H54 (cell line): Measurements from ENCODE around the gene SDR39U1.

ENCODE experiments used
- DNase-seq: peaks from one replicate; pipeline ENCODE4 v3.0.0; 2011; ENCODE audit warnings: low spot score, mixed read lengths; ENCODE audit not compliant: insufficient read length
- FAIRE-seq: peaks from 3 replicates; lab custom pipeline; 2011; peaks lifted over from hg19 to GRCh38; lab: Jason Lieb, UNC
- POLR2A ChIP-seq: IDR thresholded peaks from 2 replicates; pipeline ENCODE4 v1.6.1; 2011; ENCODE audit warnings: low read depth, mild to moderate bottlenecking, low read length

Gene SDR39U1

GRCh38 chr14:24415421-24416253 lies 26.9 kb downstream of the SDR39U1 start:
- TF ChIP-seq POLR2A, result no peak
- no peak for DNase-seq
- no peak for FAIRE-seq

GRCh38 chr14:24414732-24415420 lies 27.7 kb downstream of the SDR39U1 start:
- TF ChIP-seq POLR2A, result no peak
- FAIRE-seq, result no peak
- no peak for DNase-seq

GRCh38 chr14:24414077-24414476 lies 28.5 kb downstream of the SDR39U1 start:
- FAIRE-seq (no peak), DNase-seq (no peak)
- TF ChIP-seq POLR2A, result no peak

- no peak for FAIRE-seq
Observed at GRCh38 chr14:24411443-24412389, 30.9 kb downstream of the SDR39U1 start.

GRCh38 chr14:24409956-24410355 lies 32.6 kb downstream of the SDR39U1 start:
- DNase-seq (no peak), FAIRE-seq (no peak)
- TF ChIP-seq POLR2A, result no peak

More at GRCh38 chr14:24411443-24412389, 30.9 kb downstream of the SDR39U1 start:
- TF ChIP-seq POLR2A, result no peak
- DNase-seq, result peak; percentile 29

- TF ChIP-seq POLR2A, result no peak
- DNase-seq, result no peak
- FAIRE-seq, result no peak
Observed at GRCh38 chr14:24409192-24409591, 33.4 kb downstream of the SDR39U1 start.

GRCh38 chr14:24408764-24409163 lies 33.8 kb downstream of the SDR39U1 start:
- DNase-seq (no peak), FAIRE-seq (no peak)
- no peak for TF ChIP-seq POLR2A

GRCh38 chr14:24407608-24408325 lies 34.8 kb downstream of the SDR39U1 start:
- TF ChIP-seq POLR2A, result no peak
- FAIRE-seq (no peak), DNase-seq (no peak)

- no peak for FAIRE-seq
- DNase-seq, result no peak
- TF ChIP-seq POLR2A, result no peak
Observed at GRCh38 chr14:24406416-24406815, 36.2 kb downstream of the SDR39U1 start.

GRCh38 chr14:24404814-24405213 lies 37.8 kb downstream of the SDR39U1 start:
- FAIRE-seq, result no peak

GRCh38 chr14:24403294-24403998 lies 39.1 kb downstream of the SDR39U1 start:
- FAIRE-seq (no peak), DNase-seq (no peak)
- TF ChIP-seq POLR2A, result no peak

More at GRCh38 chr14:24404814-24405213, 37.8 kb downstream of the SDR39U1 start:
- no peak for TF ChIP-seq POLR2A
- DNase-seq, result no peak
